ENCODE results near the gene CCDC154.

Gene CCDC154

GRCh38 chr16:1458977-1459341 is 14.6 kb upstream of the CCDC154 start:
- no peak for DNase-seq
- in situ Hi-C loops (cut with HindIII; ENCODE audit: low pct_ligation_motif_present, low pct_unique_long_range_greater_than_20kb, low sequenced_read_pairs) = no loop called here

DNA sequence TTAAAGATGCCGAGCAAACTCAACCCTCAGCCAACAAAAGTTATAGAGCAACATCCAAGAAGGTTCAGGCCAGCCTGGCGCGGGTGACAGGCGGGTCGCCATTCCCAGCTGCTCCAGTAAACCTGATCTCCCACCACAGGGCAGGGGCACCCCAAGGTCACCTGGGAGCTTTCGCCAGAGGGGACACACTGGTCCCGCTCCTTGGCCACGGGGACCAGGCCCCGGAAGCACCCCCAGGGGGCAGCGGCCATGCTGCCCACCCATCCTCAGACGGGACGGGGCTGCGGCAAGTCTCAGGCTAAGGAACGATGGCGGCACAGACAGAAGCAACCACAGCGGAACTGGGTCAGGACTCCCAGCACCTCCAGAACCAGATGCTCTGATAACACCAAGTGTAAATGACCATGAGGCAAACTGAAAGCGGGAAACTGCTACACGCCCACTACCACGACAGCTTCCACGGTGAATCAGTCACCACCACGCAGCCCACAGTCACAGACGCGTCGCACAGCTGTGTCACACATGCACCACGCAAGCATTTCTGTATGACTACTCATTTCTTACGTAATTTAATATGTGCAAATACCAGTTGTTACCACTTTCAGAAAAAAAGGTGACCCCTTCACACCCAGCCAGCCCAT is 14.1 kb upstream of the CCDC154 start:
- in situ Hi-C loops (cut with HindIII; ENCODE audit: low pct_ligation_motif_present, low pct_unique_long_range_greater_than_20kb, low sequenced_read_pairs) = no loop called here
- DNase-seq = no peak

DNA sequence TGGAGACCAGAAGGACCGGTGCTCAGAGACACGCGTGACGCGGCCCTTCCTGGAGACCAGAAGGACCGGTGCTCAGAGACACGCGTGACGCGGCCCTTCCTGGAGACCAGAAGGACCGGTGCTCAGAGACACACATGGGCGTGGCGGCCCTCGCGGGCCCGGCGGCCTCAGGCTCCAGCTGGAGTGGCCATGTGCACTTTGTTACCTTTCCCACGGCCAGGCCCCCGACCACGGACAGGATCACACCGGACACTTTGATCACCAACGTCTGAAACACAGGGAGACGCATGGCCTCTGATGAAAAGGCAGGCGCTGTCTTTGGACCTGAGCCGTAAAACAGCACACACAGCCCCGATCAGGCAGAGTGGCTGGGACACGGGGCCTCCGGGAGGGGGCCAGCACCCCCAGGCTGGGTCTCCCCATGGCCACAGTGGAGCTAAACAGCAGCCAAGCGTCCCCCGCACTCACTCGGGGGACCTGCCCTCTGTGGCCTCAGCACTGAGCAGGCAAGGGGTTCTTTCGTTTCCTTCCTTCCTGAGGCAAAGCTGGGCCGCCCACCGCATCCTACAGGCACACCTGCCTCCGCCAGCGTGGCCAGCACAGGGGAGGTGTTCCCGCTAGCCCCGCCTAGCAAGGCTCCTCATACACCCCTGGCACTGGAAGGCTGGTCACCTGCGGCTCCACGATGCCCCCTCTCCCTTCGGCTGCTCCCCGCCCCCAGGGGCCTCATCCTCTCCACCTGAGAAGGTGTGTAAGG is 13.3 kb upstream of the CCDC154 start:
- no peak for DNase-seq
- in situ Hi-C loops (cut with HindIII; ENCODE audit: low pct_ligation_motif_present, low pct_unique_long_range_greater_than_20kb, low sequenced_read_pairs) = no loop called here

- DNase-seq = no peak
- in situ Hi-C loops (cut with HindIII; ENCODE audit: low pct_ligation_motif_present, low pct_unique_long_range_greater_than_20kb, low sequenced_read_pairs) = no loop called here
Measured at GRCh38 chr16:1456951-1457350, 12.6 kb upstream of the CCDC154 start.

GRCh38 chr16:1455190-1456171 is 11.1 kb upstream of the CCDC154 start:
- in situ Hi-C loops (cut with HindIII; ENCODE audit: low pct_ligation_motif_present, low pct_unique_long_range_greater_than_20kb, low sequenced_read_pairs) = no loop called here

DNA sequence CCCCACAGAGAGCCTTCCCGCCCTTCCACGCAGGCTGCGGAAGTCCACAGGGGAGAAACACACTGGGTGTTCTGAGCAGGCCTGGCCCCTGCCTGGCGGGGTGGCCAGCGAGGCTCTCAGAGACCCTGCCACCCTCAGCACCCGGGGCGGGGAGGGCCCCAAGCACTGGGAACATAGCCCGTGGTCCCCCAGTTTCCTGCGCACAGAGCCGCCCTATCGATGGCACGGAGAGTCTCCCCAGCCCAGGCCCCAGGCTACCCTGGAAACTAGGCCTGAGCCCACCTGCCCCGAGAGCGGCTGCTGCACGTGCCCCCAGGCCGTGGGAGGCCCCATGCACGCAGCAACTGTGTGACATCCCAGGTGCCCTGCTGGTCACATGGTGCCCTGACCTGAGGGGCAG is 10.2 kb upstream of the CCDC154 start:
- no peak for DNase-seq
- in situ Hi-C loops (cut with HindIII; ENCODE audit: low pct_ligation_motif_present, low pct_unique_long_range_greater_than_20kb, low sequenced_read_pairs) = no loop called here

More at GRCh38 chr16:1455190-1456171, 11.1 kb upstream of the CCDC154 start:
- DNase-seq = no peak

GRCh38 chr16:1453316-1453715 is 9.0 kb upstream of the CCDC154 start:
- in situ Hi-C loops (cut with HindIII; ENCODE audit: low pct_ligation_motif_present, low pct_unique_long_range_greater_than_20kb, low sequenced_read_pairs) = no loop called here
- no peak for DNase-seq

DNA sequence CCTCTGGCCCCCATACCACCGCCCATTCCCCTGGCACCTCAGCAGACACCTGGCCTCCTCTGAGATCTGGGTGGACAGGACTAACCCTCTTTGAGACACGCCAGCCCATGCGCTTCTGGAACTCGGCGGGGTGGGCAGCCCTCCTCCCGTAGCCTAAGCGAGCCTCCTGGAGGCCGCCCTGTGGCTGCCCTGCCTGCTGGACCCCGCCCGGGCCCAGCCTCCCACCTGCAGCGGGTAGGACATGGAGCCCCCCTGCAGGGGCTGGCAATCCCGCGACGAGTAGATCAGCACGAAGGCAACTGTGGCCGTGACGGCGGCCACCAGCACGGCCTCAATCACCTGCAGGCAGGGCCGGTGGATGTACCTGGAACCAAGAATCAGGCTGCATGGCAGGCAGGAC is 8.2 kb upstream of the CCDC154 start:
- in situ Hi-C loops (cut with HindIII; ENCODE audit: low pct_ligation_motif_present, low pct_unique_long_range_greater_than_20kb, low sequenced_read_pairs) = no loop called here
- DNase-seq = no peak

GRCh38 chr16:1451702-1452392 is 7.5 kb upstream of the CCDC154 start:
- DNase-seq = no peak
- in situ Hi-C loops (cut with HindIII; ENCODE audit: low pct_ligation_motif_present, low pct_unique_long_range_greater_than_20kb, low sequenced_read_pairs) = no loop called here

DNA sequence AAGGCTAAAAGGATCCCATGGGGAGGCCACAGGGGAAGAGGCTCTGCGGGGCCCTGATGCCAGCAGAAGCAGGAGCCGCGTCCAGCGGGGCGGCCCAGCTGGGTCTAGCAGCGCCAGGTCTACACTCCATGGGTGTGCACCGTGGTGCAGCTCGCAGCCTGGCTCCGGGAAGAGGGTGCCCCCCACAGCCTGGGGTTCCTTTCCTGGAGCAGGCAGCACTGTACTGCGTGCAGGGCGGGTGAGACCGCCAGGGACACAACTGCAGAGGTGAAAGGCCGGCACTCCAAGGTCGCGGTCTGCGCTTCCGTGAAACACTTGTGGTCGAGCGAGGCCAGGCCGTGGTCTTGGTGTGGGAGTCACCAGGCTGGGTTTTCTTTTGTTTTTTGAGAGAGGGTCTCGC is 6.5 kb upstream of the CCDC154 start:
- in situ Hi-C loops (cut with HindIII; ENCODE audit: low pct_ligation_motif_present, low pct_unique_long_range_greater_than_20kb, low sequenced_read_pairs) = no loop called here
- DNase-seq = no peak

- DNase-seq = no peak
- in situ Hi-C loops (cut with HindIII; ENCODE audit: low pct_ligation_motif_present, low pct_unique_long_range_greater_than_20kb, low sequenced_read_pairs) = no loop called here
Measured at GRCh38 chr16:1450218-1450617, 5.9 kb upstream of the CCDC154 start.

DNA sequence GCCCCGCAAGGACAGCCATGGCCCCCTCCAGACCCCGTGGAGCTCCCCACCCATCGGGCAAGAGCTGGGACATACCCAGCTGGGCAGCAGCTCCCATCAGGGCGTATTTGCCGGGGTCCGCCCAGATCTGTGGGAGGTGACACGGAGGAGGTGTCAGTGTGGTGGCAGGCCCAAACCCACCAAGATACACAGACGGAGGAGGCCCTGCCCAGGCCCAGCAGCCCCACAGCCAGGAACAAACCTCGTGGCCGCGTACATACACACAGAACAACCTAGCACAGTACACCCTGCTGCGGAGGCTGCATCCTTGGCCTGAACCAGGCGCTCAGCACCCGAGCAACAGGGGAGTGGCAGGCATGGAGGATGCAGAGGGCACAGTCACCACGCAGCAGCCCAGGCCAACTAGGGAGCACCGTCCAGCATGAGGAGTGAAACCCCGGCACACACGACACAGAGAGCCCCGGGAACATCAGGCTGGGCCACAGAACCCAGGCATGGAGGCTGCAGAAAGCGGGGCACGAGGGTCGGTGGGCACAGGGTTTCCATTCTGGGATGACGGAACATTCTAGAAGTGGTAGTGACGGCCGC is 4.9 kb upstream of the CCDC154 start:
- DNase-seq = no peak
- in situ Hi-C loops (cut with HindIII; ENCODE audit: low pct_ligation_motif_present, low pct_unique_long_range_greater_than_20kb, low sequenced_read_pairs) = no loop called here

- in situ Hi-C loops (cut with HindIII; ENCODE audit: low pct_ligation_motif_present, low pct_unique_long_range_greater_than_20kb, low sequenced_read_pairs) = no loop called here
- DNase-seq = no peak
Measured at GRCh38 chr16:1448536-1449116, 4.3 kb upstream of the CCDC154 start.

GRCh38 chr16:1447965-1448364 is 3.6 kb upstream of the CCDC154 start:
- DNase-seq = no peak
- in situ Hi-C loops (cut with HindIII; ENCODE audit: low pct_ligation_motif_present, low pct_unique_long_range_greater_than_20kb, low sequenced_read_pairs) = no loop called here

DNA sequence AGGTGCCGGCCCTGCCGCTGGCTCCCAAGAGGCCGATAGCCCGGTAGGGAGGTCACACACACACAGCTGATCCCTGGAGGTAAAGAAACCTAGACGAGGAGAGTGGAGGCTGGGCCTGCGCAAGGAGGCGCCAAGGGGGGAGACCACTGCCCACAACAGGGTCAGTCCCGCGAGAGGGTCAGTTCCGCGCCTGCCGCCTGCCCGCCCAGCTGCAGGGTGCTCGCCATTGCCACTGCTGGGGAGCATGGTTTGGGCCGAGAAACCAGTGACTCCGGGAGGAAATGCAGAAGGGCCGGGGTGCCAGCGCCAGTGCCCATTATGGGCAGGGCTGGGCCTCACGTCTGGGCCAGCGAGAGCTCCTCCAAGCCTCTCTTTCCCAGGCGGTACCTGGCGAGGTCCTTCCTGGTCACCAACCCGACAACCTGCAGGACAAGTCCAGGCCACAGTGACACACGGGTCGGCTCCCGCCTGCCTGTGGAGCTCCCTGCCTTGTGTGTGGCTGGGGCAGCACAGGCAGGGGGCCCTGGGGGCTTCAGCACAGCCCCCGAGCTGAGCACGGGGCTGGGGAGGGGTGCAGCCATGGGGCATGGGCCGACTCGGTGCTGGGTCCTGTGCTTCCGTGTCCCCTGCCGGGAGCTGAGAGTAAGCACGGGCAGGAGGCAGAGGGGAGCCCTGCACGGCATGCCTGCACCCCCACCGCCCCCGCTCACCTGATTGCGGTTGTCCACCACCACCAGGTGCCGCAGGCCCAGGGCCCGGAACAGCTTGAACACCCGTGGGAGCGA is 2.1 kb upstream of the CCDC154 start:
- no peak for DNase-seq
- in situ Hi-C loops (cut with HindIII; ENCODE audit: low pct_ligation_motif_present, low pct_unique_long_range_greater_than_20kb, low sequenced_read_pairs) = no loop called here

DNA sequence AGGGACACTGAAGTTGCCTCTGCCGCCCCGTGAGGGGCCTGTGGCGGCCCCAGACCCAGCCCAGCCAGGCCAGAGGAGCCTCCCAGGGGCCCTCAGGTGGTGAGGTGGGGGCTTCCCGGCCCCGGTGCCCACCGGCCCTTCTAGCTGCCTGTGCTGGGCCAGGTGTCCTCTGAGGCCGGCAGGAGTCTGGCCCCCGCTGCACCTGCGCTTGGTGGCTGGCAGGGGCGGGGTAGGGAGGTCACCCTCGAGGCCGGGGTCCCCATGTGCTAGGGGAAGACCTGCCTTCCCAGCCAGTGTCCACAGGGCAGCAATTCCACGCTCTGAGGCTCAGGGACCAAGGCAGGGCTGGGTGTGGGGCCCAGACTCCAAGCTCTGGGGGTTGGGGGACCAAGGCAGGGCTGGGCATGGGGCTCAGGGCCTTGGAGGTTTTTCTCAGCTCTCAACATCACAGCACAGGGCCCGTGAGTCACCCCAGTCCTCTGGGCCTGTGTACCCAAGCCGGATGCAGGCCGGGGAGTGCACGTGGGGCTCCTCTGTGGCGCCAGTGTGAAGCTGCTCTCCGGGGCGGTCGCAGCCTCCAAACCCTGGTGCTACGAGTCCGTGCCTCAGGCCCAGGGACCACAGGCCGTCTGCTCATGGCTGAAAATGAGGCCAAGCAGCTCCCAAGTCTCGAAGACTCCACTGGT is 1.3 kb upstream of the CCDC154 start:
- in situ Hi-C loops (cut with HindIII; ENCODE audit: low pct_ligation_motif_present, low pct_unique_long_range_greater_than_20kb, low sequenced_read_pairs) = no loop called here
- no peak for DNase-seq

Data from ACHN (cell line).